Body of pancreas (tissue), 4 donors: ENCODE measurements around the gene FILIP1L.

Source experiments
- CTCF ChIP-seq, 7 experiments: fragments of 450-650 bp in 4 of 7; fragments of 200-600 bp in 3 of 7; sonication (generic) in 3 of 7; IDR thresholded peaks; one replicate each; pipeline ENCODE4 v1.5.1; 2016 to 2019; ENCODE audit warnings: antibody characterized with exemption in 7 of 7
- POLR2A ChIP-seq, 3 donors: fragments of 450-650 bp; IDR thresholded peaks; one replicate each; pipeline ENCODE4 v1.6.1; 2016; ENCODE audit warnings: antibody characterized with exemption in 3 of 3, mild to moderate bottlenecking in 2 of 3

DNA sequence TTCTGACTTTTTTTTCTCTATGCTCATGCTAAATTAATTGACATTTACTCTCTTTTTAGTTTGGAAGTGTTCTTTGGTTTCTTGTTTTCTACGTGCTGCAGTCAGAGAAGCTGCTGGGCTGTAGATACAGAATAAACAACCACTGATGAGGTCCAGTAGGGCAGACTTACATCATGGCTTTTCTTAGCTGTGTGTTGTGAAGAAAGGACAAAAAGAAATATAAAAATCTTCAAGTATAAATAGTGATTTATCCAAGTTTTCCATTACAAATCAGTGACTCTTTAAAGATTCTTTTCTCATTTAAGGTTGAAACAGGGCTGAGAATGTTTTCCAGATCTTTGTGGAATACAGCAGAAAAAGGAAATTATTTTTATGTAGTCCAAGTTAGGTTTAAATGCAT lies 174.4 kb downstream of the FILIP1L start:
- no peak for TF ChIP-seq CTCF (IDR thresholded peaks at IDR 0.05)
- TF ChIP-seq POLR2A (IDR thresholded peaks at IDR 0.05): no peak
